Cortex of kidney (tissue), 1 donor: ENCODE measurements around the gene SMARCC2.
"Not testable (repeated sequence)": the region's sequence is repeated elsewhere in the genome, so short reads cannot be mapped to it uniquely, and the experiment has no call there.

Source experiments
- DNase-seq: peaks from one replicate; lab custom pipeline; 2025; lab: John Stamatoyannopoulos, UW

Gene SMARCC2

GRCh38 chr12:56163533-56164344 lies 25.5 kb downstream of the SMARCC2 start:
- DNase-seq: no peak

GRCh38 chr12:56162468-56163290 lies 26.6 kb downstream of the SMARCC2 start:
- DNase-seq: no peak

GRCh38 chr12:56161690-56162351 lies 27.5 kb downstream of the SMARCC2 start:
- no peak for DNase-seq

GRCh38 chr12:56160894-56161689 lies 28.2 kb downstream of the SMARCC2 start:
- DNase-seq: no peak

GRCh38 chr12:56160193-56160763 lies 29.0 kb downstream of the SMARCC2 start:
- no peak for DNase-seq

- DNase-seq: no peak
These were observed 29.6 kb downstream of the SMARCC2 start for GRCh38 chr12:56159482-56160192.

GRCh38 chr12:56158926-56159461 lies 30.3 kb downstream of the SMARCC2 start:
- DNase-seq: no peak

- DNase-seq: no peak
These were observed 31.0 kb downstream of the SMARCC2 start, which contains the start of gene MYL6 for GRCh38 chr12:56158029-56158925. Gene MYL6 (plus strand): TSS chr12:56158359. CDS start chr12:56158402, 43 bp downstream.

- no peak for DNase-seq
These were observed 31.9 kb downstream of the SMARCC2 start for GRCh38 chr12:56157201-56158028.

GRCh38 chr12:56156464-56157200 lies 32.7 kb downstream of the SMARCC2 start:
- DNase-seq: not testable (repeated sequence)

GRCh38 chr12:56155256-56155845 lies 33.9 kb downstream of the SMARCC2 start:
- DNase-seq: no peak

GRCh38 chr12:56154818-56155217 lies 34.5 kb downstream of the SMARCC2 start:
- no peak for DNase-seq

- DNase-seq: no peak
These were observed 35.0 kb downstream of the SMARCC2 start for GRCh38 chr12:56154246-56154771.

- DNase-seq: no peak
These were observed 35.6 kb downstream of the SMARCC2 start for GRCh38 chr12:56153678-56154065.

GRCh38 chr12:56152756-56153677 lies 36.3 kb downstream of the SMARCC2 start:
- DNase-seq: no peak
